ENCODE results near the gene NUTF2. TPM values are rescaled to one million over a fixed set of nuclear protein-coding genes. Genes with fewer than 3 reads are reported as not detected.

Gene NUTF2
- total and polyA plus RNA-seq, 10 of the 15 experiments (the other 5 are each of a cell fraction or from before 2014, with no cell fraction given): 116 to 342 (median 202) TPM

- TF ChIP-seq SPI1 (IDR thresholded peaks at IDR 0.05; ENCODE audit: borderline replicate concordance, insufficient read depth, low read depth, low read length) (no peak), IRF3 (IDR thresholded peaks at IDR 0.05) (no peak), RUNX3 (IDR thresholded peaks at IDR 0.05; ENCODE audit: low read length) (no peak), REST (IDR thresholded peaks at IDR 0.05; ENCODE audit: low read depth, low read length) (no peak), MEF2B (IDR thresholded peaks at IDR 0.05; ENCODE audit: partially characterized antibody, poor library complexity, severe bottlenecking) (peak; percentile 67), GATAD2B (conservative IDR thresholded peaks at IDR 0.05; ENCODE audit: low read depth) (0 out of 2 replicates have a peak, but pooled peaks have one; percentile 10), RELA (IDR thresholded peaks at IDR 0.05; ENCODE audit: borderline replicate concordance, partially characterized antibody) (peak; percentile 18), ZNF622 (IDR thresholded peaks at IDR 0.05) (no peak), CEBPB (IDR thresholded peaks at IDR 0.05; ENCODE audit: borderline replicate concordance in 1 of 2, low read depth in 2 of 2, low read length in 2 of 2) (no peak), CBX3 (IDR thresholded peaks at IDR 0.05; ENCODE audit: borderline replicate concordance, low read depth) (no peak), DPF2 (IDR thresholded peaks at IDR 0.05) (peak; percentile 17; the same call in 1 of the 2 replicates), TCF7 (IDR thresholded peaks at IDR 0.05; ENCODE audit: borderline replicate concordance) (no peak), EED (IDR thresholded peaks at IDR 0.05; ENCODE audit: low read depth) (no peak), ATF2 (IDR thresholded peaks at IDR 0.05; ENCODE audit: low read length) (no peak), SIX5 (IDR thresholded peaks at IDR 0.05; ENCODE audit: low read depth, low read length, severe bottlenecking) (no peak), ESRRA (IDR thresholded peaks at IDR 0.05; ENCODE audit: low read length) (no peak), ASH2L (IDR thresholded peaks at IDR 0.05; ENCODE audit: borderline replicate concordance, low read depth) (no peak)
These were observed 40.9 kb upstream of the NUTF2 start (continued) for GRCh38 chr16:67805718-67806427.

Data from GM12878 (cell line).